Measurements from ENCODE around the gene AMT.
A peak's percentile ranks its signal among the peaks of the same experiment; 100 is the strongest.

The AMT gene

DNA sequence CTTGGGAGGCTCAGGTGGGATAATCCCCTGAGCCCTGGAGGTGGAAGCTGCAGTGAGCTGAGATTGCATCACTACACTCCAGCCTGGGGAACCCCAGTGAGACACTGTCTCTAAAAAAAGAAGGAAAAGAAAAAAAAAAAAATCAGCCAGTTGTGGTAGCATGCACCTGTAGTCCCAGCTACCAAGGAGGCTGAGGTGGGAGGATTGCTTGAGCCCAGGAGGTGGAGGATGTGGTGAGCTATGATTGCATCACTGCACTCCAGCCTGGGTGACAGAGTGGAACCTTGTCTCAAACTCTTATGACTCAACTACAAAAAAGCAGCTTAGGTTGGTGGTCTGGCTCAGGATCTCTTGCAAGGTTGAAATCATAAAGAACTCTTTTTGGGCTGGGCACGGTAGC lies 44.8 kb downstream of the AMT start:
- FAIRE-seq: peak; percentile 41
- no peak for DNase-seq (ENCODE audit: insufficient read length, low spot score)
- TF ChIP-seq POU2F2 (IDR thresholded peaks at IDR 0.05; ENCODE audit: low read depth, low read length) (no peak), PAX5 (IDR thresholded peaks at IDR 0.05; ENCODE audit: insufficient read depth, low read length, severe bottlenecking) (peak; percentile 19)

DNA sequence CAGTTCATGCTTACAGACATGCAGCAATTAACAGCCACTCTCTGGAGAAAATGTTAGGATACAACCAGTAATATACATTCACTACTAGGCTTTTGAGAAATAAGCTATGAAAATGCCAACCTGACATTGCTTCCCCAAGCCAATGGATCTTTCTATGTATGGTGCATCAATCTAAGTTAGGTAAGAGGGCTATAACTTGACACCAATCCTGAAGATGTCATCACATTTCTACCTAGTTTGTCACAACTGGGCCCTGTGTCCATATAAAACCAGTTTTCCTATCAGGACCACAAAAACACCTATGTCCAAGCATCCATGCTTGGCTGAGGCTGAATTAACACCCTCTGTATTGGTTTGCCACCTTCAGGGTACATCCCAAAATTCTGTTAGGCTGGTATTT lies 50.3 kb downstream of the AMT start:
- TF ChIP-seq PAX5 (IDR thresholded peaks at IDR 0.05; ENCODE audit: insufficient read depth, low read length, severe bottlenecking) (no peak), POLR2AphosphoS5 (IDR thresholded peaks at IDR 0.05; ENCODE audit: low read depth, low read length) (no peak), TAF1 (IDR thresholded peaks at IDR 0.05; ENCODE audit: low read depth, low read length) (no peak), POLR2A (IDR thresholded peaks at IDR 0.05; ENCODE audit: low read depth, low read length) (no peak), POU2F2 (IDR thresholded peaks at IDR 0.05; ENCODE audit: low read depth, low read length) (no peak), SPI1 (IDR thresholded peaks at IDR 0.05; ENCODE audit: low read depth, low read length) (no peak)
- no peak for DNase-seq (ENCODE audit: insufficient read length, low spot score)
- FAIRE-seq: no peak

DNA sequence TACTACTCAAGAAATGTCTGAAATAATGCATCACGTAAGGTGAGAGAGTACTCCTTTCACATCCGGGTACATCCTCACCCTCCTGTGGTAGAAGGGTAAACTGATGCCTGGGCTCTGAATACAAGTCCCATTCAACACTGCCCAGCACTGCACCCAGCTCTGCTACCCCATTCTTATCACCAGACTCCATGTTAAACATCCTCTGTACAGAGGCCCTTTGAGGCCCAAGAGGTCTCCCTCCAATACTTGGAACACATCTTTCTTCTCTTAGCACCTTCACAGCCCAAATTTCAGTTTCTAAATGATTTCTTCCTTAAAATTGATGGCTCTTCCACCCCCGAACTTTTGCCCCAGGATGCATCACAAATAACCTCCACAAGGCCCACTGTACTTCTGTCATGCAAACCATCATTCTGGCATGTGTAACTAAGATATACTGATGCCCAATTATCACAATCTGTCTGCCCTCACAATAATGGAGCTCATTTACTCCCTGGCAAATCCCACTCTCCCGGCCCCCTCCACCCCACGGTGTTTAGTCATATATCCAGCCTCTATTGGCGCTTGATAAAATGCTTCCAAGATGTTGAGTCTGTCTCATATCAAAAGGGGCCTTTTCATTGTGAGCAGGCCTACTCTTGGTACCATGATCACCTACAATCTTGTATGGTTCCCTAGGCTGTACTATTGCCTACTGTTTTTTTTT lies 51.5 kb downstream of the AMT start:
- FAIRE-seq (no peak), DNase-seq (ENCODE audit: insufficient read length, low spot score) (no peak)
- no peak for TF ChIP-seq POU2F2 (IDR thresholded peaks at IDR 0.05; ENCODE audit: low read depth, low read length)
- no peak for TF ChIP-seq POLR2AphosphoS5 (IDR thresholded peaks at IDR 0.05; ENCODE audit: low read depth, low read length)
- TF ChIP-seq PAX5 (IDR thresholded peaks at IDR 0.05; ENCODE audit: insufficient read depth, low read length, severe bottlenecking): no peak
- TF ChIP-seq TAF1 (IDR thresholded peaks at IDR 0.05; ENCODE audit: low read depth, low read length): no peak
- no peak for TF ChIP-seq SPI1 (IDR thresholded peaks at IDR 0.05; ENCODE audit: low read depth, low read length)
- no peak for TF ChIP-seq POLR2A (IDR thresholded peaks at IDR 0.05; ENCODE audit: low read depth, low read length)
